LNCAP (cell line): ENCODE results near the gene TFCP2L1.

ENCODE experiments used
- CTCF ChIP-seq: fragments of 450-650 bp; IDR thresholded peaks from 2 replicates; pipeline ENCODE4 v1.5.1; 2017; ENCODE audit warnings: mild to moderate bottlenecking

TFCP2L1 gene

DNA sequence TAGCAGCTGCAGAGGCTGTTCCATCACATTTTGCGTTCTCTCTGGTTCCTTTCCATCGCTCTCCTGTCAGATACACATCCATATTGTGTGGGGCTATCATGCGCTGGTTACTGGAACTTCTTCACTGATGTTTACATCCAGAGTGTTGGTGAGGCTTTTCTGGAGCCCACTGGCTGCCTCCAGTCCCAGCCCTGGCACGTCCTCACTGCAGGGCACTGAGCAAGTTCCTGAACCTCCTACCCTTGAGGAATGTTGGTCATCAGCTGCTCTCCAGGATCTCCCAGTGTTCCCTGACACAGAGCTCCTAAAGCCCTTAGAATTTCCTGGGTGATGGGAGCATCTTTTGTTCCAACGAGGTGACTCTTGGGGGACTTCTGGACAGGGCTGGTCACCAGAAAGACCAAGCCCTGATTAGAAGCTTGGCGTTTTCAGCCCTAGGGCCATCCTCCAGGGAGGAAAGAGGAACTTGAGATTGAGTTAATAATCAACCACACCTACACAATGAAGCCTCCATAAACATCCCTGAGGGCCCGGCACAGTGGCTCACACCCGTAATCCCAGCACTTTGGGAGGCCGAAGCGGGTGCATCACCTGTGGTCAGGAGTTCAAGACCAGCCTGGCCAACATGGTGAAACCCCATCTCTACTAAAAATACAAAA is 81.3 kb downstream of the TFCP2L1 start:
- no peak for TF ChIP-seq CTCF

DNA sequence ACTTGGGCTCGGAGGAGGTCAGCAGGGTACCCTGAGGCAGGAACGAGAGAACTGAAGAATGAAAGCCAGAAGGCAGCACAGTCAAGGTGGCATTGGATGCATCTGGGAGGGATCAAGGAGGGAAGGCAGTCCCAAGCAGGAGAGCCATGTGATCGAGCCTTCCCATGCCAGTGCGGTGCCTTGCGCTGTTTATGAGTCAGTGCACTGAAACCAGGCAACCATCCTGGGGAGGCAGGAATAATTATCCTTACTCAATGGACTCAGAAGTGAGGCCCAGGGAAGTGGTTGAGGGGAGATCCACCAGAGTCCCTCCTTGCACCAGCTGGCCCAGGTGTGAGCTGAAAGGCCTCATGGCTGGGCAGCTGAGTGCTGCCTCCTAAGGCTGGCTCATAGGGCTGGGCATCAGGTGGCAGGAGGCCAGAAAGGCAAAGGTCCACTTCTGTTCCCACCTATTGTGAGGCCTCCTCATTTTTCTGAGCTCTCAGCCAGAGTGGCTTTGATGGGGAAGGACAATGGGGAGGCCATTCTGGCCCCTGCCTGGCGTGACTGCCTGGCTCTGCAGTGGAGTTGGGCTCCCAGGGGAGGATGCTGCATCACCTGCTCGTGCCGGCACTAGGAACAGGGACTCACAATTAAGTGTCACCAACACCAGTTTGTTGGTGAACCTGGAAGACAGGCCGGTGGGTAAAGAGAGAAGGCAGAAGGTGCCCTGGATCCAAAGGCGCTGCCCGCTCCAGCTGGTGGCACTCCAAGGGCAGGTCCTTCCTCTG is 82.3 kb downstream of the TFCP2L1 start:
- TF ChIP-seq CTCF: no peak

- TF ChIP-seq CTCF: no peak
Observed at GRCh38 chr2:121201796-121202195, 83.2 kb downstream of the TFCP2L1 start.

- no peak for TF ChIP-seq CTCF
Observed at GRCh38 chr2:121200419-121201315, 84.3 kb downstream of the TFCP2L1 start.

GRCh38 chr2:121200011-121200347 is 85.0 kb downstream of the TFCP2L1 start:
- TF ChIP-seq CTCF: no peak

GRCh38 chr2:121199281-121200010 is 85.6 kb downstream of the TFCP2L1 start:
- TF ChIP-seq CTCF: no peak

GRCh38 chr2:121197369-121198091 is 87.5 kb downstream of the TFCP2L1 start:
- no peak for TF ChIP-seq CTCF
